Measurements from ENCODE around the gene RNASE7. TPM values are rescaled to one million over a fixed set of nuclear protein-coding genes. Genes with fewer than 3 reads are reported as not detected.

The RNASE7 gene
- total RNA-seq, 1 donor from 2014 or later, result not detected

DNA sequence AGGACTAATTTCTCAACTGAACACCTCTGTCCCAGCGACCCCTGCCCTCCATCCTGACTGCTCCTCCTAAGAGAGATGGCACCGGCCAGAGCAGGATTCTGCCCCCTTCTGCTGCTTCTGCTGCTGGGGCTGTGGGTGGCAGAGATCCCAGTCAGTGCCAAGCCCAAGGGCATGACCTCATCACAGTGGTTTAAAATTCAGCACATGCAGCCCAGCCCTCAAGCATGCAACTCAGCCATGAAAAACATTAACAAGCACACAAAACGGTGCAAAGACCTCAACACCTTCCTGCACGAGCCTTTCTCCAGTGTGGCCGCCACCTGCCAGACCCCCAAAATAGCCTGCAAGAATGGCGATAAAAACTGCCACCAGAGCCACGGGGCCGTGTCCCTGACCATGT is 756 bp downstream of the RNASE7 start:
- intact Hi-C loops (cut with micrococcal nuclease), result no loop called here

DNA sequence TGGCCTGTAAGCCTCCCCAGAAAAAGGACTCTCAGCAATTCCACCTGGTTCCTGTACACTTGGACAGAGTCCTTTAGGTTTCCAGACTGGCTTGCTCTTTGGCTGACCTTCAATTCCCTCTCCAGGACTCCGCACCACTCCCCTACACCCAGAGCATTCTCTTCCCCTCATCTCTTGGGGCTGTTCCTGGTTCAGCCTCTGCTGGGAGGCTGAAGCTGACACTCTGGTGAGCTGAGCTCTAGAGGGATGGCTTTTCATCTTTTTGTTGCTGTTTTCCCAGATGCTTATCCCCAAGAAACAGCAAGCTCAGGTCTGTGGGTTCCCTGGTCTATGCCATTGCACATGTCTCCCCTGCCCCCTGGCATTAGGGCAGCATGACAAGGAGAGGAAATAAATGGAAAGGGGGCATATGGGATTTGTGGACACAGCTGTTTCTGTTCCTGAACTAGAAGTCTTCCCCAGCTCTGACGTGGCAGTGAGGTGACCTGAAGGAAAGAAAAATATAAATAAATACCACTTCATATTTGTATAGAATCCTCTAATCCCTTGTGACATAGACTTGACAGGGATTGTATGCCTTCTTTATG is 1.3 kb downstream of the RNASE7 start:
- intact Hi-C loops (cut with micrococcal nuclease), result no loop called here

DNA sequence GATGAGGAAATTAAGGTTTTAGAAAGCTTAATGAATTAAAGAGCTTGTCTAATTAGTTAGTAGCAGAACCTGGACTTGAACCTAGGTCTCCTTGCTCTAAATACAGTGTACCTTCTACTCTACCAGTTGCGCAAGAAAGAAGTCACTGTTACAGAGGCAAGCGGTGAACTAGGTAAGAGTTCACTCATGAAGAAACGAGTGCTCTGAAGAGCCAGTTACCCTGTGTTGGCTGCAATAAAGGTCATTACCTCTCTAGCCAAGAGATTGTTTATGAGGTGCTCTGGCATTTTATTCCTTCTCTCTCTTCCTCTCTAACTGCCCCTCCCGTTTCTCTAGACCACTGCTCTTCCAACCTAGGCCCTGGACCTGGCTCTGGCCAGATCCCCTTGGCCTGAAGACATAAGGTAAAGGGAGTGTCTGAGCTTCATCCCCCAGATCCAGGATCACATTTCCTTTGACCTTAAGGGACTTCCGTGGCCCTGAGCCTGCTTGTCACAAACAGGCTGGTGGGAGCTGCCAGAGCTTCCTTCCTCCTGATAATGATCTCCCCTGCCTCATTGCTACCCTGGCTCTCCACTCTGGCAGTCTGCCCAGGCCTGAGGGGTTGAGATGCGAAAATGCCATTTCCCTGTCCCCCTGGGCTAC is 1.9 kb downstream of the RNASE7 start:
- intact Hi-C loops (cut with micrococcal nuclease), result no loop called here

DNA sequence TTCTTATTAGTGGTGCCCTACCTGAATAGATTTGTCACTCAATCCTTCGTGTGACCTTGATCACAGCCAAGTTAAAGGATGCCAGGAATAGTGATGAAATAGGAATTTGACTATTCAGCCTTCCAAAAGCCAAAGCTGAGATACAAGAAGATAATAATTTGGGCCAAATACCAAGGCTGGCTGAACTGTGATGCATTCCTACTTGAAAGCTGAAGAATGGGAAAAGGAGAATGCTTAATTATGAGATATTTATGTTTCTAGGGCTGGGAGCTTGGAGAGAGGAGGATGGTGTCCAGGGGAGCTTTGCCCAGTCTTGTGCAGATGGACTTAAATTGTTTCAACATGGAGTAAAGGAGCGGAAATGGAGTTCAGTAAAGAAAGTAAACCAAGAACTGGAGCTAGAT is 5.2 kb downstream of the RNASE7 start:
- intact Hi-C loops (cut with micrococcal nuclease), result no loop called here

DNA sequence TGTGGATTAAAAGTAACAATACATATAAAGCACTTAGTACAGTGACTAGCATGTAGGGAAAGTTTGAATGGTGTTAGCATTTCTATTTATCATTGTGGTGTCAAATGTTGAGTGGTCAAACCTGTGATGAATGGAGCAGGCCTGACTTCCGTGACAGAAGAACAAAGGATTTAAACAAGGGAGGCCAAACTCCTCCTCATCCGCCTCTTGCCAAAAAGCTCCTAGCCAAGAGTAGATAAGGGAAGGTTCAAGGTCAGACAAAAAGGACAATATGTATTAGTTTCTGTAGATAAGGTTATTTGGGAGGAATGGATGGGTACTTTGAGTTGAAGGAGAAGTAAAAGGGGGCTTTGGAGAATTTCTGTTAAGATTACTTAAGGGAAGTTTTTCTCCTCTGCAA is 6.5 kb downstream of the RNASE7 start:
- intact Hi-C loops (cut with micrococcal nuclease), result no loop called here

DNA sequence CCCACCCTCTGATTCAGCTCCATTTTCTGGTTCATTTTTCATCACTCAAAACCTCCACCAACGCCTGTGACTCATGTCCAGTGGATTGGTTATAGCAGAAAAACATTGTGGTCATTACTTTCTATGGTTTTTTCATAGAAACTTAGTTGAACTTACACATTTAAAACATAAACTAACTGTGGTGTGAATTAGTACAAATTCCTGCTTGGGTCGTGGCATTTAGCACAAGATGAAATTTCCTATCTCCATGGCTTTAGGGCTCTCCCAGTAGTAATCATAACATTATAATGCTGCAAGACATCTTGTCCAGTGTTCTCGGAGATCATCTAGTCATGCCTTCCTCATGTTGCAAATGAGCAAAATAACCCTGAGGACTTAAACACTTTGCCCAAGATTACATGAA is 7.1 kb downstream of the RNASE7 start:
- intact Hi-C loops (cut with micrococcal nuclease), result no loop called here

DNA sequence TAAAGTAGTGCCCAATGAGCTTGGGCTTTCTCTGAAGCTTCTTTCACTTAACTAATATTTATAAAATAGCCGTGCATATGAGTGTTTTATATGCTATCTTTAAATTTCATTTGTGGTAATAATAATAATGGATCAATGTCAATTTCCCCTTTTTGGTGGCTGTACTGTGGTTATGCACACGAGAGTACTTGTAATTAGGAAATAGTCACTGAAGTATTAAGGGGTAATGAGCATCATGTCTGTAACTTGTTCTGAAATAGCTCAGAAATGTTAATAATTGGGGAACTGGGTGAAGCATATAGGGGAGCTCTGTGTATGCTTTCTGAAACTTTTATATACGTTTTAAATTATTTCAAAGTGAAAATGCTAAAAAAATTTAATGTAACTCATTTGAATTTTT is 8.4 kb downstream of the RNASE7 start:
- intact Hi-C loops (cut with micrococcal nuclease), result no loop called here

DNA sequence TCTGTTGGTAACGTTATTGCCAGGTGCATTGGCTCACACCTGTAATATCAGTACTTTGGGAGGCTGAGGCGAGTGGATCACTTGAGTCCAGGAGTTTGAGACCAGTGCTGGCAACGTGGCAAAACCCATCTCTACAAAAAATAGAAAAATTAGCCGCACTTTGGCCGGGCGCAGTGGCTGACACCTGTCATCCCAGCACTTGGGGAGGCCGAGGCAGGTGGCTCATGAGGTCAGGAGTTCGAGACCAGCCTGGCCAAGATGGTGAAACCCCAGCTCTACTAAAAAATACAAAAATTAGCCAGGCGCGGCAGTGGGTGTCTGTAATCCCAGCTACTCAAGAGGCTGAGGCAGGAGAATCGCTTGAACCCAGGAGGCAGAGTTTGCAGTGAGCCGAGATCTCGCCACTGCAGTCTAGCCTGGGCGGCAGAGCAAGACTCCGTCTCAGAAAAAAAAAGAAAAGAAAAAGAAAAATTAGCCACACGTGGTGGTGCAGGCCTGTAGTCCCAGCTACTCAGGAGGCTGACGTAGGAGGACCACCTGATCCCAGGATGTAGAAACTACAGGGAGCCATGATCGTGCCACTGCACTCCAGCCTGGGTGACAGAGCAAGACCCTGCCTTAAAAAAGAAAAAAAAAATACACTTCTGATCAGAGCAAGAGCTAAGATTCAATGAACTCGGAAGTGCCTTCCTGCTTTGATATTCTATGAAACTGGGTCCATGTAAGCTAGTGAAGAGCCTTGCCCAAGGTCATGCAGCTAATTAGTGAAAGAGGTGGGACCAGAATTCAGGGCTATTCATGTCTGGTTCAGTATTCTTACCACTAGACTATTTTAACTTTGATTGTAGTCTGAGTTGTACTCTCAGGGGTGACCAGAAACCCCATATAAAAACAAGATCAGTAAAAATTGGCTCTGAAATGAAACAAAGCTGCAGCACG is 11.3 kb downstream of the RNASE7 start:
- intact Hi-C loops (cut with micrococcal nuclease), result no loop called here

DNA sequence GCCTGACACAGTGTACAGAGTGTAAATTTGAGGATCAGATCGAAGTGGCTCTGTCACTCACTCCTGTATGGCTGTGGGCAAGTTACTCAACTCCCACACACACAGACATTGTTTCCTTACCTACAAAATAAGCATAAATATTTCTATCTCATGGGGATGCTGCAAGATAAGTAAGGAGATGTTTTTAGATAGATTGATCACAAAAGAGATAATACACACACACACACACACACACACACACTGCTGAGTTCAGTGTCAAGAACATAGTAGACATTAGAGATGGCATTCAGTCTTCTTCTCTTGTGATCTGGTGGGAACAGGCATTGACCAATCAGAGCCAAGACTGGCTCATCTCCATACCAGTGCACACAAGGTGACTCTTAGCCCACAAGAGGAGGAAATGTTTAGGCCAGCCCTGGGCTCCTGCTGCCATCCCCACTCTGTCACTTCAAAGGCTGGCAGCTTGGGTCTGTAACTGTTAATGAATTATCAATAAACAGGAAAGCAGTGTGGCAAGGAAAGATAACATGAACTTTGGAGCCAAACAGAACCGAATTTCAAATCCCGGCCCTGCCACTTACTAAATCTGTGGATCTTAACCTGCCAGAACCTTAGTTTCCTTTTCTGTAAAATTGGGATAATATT is 12.1 kb downstream of the RNASE7 start:
- intact Hi-C loops (cut with micrococcal nuclease), result no loop called here

DNA sequence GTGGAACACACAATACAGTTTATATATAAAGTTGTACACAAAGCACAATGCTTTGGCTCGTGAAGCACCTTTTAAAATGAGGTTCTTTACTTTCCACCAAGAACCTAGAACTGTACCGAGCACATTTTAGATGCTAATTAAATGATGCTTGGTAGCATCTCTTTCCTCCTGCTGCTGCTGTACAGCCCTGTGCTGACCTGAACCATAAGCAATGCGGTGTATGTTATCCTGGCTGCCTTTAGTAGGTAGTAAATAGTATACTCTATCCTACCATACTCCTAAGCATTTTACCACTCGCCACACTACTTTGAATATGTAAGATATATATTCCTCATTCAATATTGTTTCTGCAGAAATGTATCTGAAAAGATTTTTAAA is 12.6 kb downstream of the RNASE7 start:
- intact Hi-C loops (cut with micrococcal nuclease), result no loop called here

DNA sequence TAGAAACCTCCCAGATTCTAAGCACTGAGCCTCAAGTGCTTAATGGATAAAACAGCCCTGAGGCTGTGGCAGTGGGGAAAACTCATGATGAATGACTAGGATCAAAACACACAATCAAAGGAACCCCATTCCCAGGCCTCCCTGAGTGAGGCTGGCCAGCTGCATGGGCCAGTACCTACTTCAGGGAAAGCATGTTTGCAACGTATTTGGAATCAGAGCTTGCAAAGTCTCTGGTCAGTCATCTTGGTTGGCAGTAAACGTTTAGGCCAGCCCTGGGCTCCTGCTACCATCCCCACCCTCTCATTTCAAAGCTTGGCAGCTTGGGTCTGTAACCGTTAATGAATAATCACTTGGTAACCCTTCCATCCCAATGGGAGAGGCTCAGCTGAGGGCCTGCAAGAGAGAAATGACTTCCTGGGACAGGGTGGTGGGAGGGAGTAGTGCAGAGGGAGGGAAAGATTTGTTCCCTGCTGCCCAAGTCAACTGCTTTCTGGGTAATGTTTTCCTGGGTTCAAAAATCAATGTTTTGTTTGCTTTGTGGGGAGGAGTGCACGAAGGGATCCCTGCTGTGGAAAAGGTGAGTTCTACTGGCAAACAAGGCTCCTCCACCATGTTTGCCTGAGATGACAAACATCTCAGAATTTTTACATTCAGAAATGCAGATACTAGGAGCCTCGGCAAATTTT is 13.4 kb downstream of the RNASE7 start:
- intact Hi-C loops (cut with micrococcal nuclease), result no loop called here

DNA sequence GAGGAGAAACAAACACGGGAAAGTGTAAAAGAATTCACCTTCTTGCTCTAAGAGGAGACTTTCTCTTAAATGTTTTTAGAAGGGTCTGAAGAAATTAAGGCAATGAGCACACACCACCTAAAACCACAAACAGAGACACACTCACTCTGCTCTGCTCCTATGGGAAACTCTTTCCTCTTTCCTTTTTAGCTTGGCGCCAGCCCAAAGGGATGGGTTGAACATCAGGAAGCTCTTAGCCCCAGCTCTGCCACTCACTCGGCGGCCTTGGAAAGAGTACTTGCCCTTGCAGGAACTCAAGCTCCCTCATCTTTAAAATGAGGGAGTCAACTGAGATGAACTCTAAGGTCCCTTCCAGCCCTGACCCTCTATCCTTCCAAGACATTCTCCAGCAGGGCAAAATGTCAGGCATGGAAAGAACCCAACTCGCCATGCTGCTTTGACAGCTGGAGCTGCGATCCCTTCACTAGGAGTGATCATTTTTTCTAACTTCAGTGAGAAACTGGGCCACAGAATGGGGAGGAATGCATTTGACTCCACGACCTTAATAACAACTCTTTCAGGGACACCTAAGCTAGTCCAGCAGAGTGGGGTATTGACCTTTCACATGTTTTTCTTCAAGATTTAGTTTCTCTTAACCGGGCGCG is 14.5 kb downstream of the RNASE7 start:
- intact Hi-C loops (cut with micrococcal nuclease), result no loop called here

DNA sequence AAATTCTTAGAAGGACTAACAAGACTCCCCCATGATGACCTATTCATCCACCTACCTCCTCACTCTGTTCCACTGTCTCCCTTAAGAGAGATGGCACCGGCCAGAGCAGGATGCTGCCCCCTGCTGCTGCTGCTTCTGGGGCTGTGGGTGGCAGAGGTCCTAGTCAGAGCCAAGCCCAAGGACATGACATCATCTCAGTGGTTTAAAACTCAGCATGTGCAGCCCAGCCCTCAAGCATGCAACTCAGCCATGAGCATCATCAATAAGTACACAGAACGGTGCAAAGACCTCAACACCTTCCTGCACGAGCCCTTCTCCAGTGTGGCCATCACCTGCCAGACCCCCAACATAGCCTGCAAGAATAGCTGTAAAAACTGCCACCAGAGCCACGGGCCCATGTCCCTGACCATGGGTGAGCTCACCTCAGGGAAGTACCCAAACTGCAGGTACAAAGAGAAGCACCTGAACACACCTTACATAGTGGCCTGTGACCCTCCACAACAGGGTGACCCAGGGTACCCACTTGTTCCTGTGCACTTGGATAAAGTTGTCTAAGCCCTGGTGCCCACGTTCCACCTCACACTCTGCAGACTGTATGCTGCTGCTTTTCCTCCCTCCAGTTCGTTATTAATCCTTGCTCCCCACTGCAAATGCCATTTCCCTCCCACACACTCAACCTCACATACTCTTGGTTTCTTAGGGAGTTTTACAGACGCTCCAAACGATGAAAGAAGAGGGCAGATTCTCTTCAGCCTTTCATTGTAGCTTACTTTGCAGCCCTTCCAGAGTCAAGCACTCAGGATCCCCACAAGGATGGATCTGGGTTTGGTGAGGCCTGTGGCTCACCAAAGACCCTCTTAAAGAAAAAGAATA is 15.9 kb downstream of the RNASE7 start, which contains the start of gene RNASE8:
Gene RNASE8 (plus strand): TSS at position 20 of the 873 bp plus-strand sequence. CDS start 71 bp downstream, at position 91.
- intact Hi-C loops (cut with micrococcal nuclease), result no loop called here

DNA sequence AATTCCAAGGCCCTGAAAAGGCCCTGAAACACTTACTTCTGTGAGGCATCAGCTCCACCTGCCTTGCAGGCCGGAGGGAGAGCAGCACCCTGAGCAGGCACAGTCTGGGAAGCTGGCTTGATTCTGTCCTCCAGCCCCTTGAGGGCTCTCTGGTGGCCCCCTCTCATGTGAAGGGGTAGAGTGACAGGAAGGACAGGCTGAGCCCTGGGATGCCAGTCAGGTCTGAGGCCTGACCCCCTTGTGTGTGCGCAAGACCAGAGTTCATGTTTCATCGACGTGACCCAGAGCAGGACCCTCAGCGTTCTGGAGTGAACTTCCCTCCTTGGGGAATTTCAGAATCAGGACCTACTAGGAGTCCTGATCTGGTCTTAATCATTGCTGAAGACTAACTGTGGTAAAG is 16.7 kb downstream of the RNASE7 start:
- intact Hi-C loops (cut with micrococcal nuclease), result no loop called here

DNA sequence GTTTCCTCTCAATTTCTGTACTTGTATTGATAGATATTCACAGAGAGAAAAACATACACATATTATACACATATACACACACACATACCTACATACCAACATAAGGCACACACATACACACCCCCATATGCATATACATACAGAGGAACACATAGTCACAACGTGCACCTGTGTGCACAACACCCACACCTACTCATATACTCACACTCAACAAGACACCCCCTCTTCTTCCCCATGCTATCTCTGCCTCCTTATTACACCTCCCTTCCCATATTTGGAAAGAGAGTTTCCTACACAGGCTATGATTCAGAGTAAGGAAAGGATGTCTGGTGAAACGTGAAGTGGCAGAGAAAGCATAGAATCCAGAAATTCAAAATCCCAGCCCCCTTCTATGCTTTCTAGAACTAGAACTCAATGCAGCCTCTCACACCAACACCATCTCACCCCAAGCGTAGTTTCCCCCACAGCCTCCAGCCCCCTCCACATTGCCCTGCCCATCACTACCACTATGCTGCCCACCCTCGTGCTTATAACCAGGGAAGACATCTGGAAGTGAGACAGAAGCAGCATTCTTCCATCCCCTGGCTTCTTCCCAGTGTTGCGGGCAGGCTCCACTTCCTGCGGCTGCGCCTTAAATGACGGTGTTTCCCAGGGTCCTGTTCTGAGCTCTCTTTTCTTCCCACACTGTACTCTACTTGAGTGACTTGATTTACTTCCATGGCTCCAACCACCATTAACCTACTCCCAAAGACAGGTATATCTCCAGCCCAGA is 17.9 kb downstream of the RNASE7 start:
- intact Hi-C loops (cut with micrococcal nuclease), result no loop called here

DNA sequence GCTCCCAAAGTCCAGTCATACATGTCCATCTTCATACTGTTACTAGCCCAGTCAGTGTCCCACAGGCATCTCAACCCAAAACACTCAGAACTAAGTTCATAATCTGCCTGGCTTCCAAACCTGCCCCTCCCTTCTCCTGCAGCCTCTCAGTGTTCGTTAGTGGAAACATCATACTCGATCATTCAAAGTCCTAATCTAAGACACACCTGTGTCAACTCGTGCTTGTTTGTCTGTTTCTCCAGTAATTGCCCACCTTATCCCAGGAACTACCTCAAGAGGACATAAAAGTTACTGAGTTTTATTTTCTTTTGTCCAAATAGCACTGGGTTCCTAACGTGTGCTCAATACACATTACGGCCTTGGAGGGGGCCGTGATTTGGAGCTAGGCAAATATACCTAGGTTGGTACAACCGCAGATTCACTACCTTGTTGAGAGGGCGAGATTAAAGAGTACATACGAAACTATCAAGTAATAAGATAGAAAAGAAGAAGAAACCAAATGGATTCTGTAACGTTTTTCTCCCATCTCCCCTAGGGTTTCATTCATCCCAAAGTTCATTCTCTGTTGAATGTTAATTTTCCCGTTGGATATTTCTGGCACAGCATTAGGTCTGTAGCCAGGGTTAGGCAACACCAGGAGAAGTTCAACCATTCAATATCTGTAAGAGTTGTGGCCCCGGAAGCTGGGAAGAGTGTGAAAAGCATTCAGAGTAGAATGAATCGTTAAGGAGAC is 18.6 kb downstream of the RNASE7 start:
- intact Hi-C loops (cut with micrococcal nuclease), result no loop called here

DNA sequence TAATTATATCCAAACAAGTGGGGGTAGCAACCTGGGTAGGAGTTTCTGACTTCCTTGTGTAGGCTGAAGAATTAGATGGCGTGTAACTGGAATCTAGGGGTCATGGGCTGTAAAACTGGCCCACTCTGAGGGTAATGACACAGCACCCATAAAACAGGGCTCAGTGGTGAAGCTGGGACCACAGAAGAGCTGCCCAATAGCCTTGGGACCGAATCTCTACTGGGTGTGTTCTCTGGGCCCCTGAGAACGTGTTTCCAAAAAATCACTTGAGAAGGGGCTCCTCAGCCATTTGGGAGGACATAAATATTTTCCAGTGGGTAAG is 19.1 kb downstream of the RNASE7 start:
- intact Hi-C loops (cut with micrococcal nuclease), result no loop called here

DNA sequence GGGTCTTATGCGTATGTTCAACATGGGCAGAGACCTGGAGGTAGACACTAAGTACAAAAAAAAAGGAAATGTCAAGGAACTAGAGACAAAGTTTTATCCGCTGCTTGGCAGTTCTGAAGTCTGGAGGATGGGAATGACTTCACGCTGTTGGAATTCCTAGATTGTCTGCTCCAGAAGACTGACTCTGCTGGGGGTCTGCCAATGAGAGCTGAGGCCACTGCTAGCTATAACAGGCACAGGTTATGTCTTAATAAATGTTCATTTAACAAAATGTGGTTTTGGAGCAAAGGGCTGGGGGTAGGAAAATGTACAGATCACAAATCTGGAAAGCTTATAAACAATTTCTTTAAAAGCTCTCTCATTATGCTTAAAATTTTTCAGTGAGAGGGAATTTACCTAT is 21.3 kb downstream of the RNASE7 start:
- intact Hi-C loops (cut with micrococcal nuclease), result no loop called here

Data from T-helper 1 cell treated with Interleukin-12 subunit alpha and Interleukin-12 subunit beta and Interleukin-4 antibody, amounts not matched to agents 30 ng/mL and 1 ng/mL, for 36 hours (primary cell).